Pulmonary artery endothelial cell (primary cell): ENCODE results near the gene GBE1. TPM values are rescaled to one million over a fixed set of nuclear protein-coding genes. Genes with fewer than 3 reads are reported as not detected.

Source experiments
- DNase-seq: peaks from one replicate; pipeline ENCODE4 v3.0.0-alpha.2; 2011; ENCODE audit warnings: low read depth, low spot score
- total RNA-seq: library from RNA; depleted of rRNA; stranded (reverse); fragments of >200 nt; gene quantifications from 2 replicates; pipeline ENCODE4 v1.2.3, GENCODE V29; 2014

Gene GBE1
- total RNA-seq, 1 donor from 2014 or later: 174 TPM

DNA sequence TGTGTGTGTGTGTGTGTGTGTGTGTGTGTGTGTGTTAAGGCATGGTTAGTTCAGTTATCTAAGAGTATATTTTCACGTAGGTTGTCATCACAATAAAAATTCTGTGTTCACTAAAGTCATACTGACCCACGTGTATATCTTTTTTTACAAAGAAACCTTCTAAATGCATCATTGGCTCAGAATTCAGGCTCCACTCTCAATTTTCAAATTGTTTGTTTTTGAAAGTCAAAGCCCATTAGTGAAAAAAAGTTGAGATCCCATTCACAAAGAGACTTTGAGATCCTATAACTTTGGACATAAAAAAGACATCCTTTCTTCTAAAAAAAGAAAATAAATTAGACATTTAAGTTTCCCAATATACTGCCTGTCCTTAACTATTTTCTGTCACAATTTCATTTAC is 59.3 kb downstream of the GBE1 start:
- DNase-seq: no peak

DNA sequence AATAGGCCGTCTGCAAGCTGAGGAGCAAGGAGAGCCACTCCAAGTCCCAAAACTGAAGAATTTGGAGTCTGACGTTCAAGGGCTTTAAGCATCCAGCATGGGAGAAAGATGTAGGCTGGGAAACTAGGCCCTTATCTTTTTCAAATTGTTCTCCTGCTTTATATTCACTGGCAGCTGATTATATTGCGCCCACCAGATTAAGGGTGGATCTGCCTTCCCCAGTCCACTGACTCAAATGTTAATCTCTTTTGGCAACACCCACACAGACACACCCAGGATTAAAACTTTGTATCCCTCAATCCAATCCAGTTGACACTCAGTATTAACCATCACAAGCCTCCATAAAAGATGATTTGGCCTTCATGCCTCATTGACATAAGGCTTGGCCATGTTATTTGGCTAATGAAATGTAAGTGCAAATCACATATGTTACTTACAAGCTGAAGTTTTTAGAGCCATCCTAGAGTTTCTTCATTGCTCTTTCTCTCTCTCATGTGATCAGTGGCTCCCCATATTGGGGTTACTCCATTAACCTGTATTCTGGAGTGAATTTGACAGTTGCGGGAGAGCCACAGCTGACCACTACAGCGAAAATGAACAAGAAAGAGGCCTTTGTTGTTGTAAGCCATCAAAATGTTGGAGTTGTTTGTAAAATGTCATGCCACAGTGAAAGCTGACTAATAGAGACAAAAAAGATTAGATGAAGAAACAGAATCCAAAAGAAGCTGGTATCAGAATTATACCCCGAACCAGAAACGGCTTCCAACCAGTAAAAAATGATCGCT is 61.7 kb downstream of the GBE1 start:
- no peak for DNase-seq

DNA sequence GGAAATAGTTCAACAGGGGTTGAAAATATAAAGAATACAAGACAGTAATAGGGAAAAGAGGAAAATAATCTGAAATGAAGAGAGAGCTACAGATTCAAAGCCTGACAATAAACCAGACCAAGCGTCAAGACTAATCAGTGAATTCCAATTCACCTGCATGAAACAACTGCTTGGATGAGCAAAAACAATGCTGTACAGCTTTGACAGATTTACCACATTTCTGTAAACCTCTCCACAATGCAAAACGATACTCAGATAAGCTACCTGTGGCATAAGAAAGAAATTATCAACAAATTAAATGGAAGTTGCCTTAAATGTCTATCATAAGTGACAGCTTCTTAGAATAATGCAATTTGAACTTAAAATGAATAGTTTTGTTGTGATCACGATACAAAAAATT is 65.4 kb downstream of the GBE1 start:
- DNase-seq: no peak

DNA sequence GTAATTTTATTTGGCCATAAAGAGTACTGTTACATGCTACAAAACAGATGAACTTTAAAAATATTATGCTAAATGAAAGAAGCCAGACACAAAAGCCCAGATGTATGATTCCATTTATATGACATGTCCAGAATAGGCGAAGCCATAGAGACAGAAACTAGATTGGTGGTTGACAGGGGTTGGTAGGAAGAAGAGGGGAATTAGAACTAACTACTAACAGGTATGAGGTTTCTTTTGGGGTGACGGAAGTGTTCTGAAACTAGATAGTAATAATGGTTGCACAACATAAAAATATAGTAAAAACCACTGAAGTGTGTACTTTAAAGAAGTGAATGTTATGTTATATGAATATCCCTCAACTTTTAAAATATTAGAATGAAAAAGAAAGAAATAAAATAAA is 66.1 kb downstream of the GBE1 start:
- DNase-seq: no peak

DNA sequence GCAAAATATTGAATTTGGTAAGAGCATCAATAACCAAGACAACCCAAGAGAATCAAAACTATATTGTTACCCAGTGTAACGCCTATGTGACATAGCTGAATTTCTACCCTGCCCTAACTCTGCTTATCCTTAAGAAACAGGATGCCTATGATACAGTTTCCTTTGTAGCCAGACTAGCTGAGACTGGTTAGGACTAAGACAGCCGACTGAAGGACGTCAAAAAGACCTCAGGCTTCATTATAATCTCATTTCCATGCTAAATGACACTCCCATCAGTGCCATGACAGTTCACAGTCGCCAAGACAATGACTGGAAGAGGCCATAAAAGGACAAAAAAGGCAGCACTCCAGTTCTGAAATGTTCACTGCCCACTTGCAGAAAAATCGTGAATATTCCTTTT is 66.8 kb downstream of the GBE1 start:
- DNase-seq: no peak

DNA sequence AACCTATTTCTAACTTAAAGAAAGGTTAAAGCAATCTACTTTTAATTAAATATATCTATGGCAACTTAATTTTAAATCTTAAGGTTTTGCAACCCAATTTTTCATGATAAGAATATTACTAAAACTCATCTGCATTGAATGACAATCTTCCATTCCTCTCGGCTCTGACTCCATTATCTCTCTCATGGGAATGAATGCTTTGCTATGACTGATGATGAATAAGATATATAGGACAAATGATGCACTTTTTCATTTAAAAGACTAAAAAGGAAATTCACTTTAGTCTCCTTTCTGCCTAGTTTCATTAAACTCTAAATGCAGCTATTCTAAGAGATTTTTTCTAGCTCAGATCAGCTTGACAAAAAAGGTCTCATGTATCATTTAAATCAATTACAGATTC is 68.7 kb downstream of the GBE1 start:
- no peak for DNase-seq

DNA sequence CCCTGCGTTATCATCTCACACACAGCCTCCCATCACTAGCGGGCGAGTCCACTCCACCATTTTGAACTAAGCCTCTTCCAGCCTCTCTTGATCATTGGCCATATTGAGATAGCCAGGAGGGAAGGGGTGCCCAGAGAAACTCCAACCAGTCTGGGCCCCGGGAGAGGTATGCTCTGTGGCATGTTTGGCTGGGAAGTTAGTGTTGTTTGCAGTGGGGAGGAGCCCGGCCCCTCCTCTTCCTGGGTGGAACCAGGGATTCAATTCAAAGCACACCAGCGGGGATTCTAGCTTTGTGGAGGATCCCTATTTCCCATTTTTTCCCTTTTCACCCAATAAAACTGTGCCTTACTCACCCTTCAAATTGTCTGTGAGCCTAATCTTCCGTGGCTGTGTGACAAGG is 71.8 kb downstream of the GBE1 start:
- no peak for DNase-seq

DNA sequence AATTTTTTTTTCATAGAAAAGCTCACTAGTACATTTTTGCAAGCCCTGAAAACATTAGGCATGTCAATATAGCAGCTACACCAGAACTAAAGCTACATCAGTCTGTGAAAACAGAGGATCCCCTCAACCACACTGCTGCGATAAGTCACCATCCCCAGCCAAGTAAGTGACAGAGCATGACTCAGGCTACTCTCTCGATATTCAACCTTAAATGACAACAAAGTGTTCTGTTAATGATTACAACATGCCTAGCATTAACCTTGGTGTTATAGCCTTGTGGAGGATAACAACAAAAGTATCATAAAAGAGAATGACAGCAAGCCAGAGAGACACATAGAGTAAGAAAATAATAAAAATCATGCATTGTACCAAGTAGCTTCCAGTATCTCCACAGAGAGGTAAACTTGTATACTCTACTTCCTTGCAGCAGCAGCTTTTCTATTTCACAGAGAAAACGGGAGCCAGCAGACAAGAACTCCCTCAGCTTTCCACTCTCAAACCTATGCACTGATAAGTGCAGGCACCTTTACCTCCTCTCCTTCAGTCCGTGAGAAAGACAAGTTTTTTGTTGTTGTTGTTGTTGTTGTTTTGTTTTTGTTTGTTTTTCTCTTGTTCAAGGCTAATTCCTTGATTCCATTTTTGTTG is 76.6 kb downstream of the GBE1 start:
- no peak for DNase-seq

DNA sequence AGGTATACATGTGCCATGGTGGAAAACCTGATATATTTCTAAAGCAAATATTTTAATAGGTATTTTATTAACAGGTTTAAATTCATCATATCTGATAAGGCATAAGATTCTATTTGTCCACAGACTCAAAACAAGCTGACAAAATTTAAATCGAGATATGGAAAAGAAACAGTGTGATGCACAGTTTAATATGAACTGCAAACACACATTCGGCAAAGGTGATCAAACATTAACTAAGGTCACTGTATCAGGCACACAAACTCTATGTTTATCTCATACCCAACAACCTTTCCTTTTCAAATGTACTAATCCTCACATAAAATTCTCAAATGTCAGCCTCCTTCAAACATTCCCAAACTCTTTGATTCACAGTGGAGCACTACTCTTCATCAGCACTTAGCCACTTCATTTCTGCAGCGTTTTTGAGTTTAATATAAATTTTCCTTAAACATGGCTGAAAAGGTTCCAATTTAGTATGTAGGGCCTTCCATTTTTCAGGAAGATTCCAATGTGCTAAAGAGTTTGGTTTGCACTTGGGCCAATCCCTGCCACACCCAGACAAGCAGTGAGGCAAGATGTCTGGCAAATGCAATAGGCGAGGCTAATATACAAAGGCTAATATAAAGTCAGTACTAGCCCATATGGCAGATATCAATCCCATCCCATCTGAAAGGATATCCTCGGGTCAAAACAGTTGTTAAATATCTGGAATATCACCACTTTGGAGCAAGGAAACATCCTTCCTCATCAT is 84.6 kb downstream of the GBE1 start:
- DNase-seq: no peak

DNA sequence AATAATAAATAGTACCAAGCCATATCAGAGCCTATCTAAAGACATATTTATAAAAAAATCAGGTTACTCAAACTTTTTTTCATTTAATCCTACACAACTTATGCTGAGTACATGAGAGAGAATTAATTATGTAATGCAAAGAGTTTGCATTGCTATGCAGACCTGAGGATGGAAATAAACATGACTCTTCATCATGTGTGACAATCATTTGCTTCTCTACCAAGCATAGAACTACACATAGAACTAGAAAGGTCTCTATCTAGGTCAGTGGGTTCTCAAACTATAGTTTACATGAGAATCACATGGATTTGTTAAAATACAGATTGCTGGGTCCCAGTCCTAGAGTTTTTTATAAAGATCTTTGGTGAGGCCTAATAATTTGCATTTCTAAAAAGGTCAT is 86.8 kb downstream of the GBE1 start:
- no peak for DNase-seq

DNA sequence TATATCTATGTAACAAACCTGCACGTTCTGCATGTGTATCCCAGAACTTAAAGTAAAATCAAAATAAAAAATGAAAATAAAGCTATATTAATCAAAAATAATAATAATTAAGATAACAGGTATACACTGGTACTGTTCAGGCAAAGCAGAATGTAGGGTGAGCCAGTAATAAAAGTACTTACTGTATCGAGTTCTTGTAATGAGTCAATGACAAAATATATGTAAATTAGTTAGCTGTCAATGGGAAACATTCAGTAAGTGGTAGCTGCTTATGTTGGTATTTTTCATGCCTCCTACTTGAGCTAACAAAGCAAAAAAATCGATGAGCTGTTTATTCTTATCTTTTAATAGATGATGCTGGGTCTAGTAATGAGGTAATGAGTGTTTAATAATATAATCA is 93.2 kb downstream of the GBE1 start:
- DNase-seq: no peak

DNA sequence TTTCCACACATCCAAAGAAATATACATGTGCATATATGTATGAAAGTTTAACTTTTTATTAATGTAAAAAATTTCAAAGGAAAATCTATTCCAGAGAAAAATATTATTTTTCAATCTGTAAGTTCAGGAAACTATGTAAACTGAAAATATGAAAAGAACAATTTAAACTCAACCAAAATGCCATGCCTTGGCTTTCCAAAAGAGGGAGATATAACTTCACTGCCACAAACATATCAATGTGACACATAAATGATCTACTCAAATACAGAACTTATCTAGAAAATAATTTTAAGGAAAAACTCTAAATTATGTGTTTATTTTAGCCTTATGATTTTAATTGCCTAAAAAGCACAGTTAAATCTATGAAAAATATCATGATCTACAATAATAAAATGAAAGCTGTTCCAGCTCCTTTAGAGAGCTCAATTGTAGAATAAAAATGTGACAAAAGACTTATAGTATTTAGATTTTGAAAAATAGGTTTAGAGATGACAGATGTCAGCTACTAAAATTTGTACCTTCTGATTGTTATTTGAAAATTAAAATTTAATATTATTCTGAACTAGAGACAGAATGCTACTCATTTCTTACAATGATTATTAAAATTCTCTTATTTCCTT is 94.8 kb downstream of the GBE1 start:
- DNase-seq: no peak

DNA sequence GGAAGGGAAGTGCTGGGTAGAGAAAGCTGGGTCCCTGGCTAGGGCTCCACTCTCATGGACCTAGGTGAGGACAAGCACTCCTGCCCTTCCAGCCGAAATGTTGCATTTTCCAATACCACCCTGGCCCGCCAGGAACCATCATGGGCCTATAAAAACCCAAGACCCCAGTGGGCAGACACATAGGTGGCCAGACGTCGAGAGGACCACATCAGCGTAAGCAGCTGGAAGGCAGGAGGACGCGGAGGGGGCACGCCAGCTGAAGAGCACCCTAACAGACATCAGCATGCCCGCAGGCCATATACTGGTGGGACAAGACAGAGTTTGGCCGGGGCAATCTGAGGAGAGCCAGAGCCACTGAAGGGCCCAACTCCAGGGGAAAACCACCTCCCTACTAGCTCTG is 98.3 kb downstream of the GBE1 start:
- no peak for DNase-seq

DNA sequence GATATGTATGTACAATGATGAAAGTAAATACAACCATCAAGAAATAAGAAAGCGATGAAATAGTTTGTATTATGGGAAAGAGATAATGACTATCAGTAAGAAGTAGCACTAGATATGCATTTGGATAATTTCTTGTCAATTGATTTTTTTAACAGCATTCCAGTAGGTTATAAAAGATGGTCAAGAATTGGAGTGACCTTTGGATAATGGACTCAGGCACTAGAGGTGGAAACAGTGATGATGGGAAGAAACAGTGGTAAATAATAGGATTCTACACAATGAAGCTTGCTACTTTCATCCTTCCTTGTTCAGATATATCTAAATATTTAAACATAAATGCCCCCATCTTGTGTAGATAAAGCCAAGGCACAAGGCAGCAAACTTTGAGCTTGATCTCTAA is 101.4 kb downstream of the GBE1 start:
- DNase-seq: no peak

DNA sequence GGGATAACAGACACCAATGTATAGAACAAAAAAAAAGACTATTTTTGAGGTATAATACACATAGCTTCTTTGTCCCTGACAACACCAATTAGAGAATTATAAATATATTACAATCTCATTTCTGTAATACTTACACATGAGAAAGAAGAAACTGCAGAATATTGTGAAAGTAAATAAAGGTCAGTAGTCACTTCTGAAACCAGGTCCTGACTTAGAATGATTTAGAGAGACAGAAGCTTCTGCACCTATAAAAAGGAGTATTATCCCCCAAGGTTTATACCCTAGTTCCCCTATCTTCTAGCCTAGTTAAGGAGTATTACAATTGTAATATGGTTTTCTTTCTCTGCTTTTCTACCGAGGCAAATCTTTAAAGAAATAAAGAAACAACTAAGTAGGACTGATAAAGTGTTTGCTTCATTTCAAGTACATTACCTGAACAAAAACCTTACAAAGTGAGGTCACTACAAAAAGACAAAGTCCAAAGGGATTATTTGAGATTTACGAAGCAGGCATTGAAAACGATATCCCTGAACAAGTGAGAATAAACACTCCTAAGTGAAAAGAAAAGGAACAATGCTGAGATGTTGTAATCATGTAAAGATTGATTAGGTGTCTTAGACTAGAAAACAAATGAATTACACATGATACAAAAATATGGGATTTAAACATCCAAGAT is 103.0 kb downstream of the GBE1 start:
- DNase-seq: no peak

DNA sequence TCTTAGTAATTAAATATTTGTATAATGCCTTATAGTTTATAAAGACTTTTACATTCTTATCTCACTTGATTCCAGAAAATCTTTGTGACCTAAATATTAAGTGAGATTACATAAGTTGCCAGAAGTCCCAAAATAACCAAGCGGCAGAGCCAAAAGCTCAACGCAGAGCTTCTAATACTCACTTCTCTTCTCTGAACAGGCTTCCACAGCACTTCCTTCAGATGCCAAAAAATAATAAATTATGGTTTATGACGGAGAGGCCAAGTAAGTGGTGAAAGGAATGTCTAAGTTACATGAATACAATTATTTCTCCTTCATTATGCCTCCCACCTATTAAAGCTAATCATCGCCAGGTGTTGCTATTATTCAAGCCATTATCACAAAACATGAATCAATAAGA is 110.3 kb downstream of the GBE1 start:
- no peak for DNase-seq

DNA sequence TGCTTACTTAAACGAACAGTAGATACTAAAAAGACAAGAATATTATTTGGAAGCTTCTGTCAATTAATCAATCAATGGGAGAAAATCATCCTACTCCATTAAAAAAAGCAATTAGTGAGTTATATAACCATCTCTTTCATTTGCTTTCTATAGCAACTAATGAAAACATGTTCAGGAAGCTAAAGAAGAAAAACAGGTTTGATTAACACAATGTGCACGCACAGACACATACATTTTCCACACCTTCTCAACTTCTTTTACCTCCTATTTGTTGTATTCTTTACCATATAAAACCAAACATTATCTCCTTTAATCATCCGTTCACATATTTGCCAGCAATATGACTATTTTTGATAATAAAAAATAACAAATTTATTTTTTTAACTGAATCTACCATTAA is 111.3 kb downstream of the GBE1 start:
- no peak for DNase-seq

DNA sequence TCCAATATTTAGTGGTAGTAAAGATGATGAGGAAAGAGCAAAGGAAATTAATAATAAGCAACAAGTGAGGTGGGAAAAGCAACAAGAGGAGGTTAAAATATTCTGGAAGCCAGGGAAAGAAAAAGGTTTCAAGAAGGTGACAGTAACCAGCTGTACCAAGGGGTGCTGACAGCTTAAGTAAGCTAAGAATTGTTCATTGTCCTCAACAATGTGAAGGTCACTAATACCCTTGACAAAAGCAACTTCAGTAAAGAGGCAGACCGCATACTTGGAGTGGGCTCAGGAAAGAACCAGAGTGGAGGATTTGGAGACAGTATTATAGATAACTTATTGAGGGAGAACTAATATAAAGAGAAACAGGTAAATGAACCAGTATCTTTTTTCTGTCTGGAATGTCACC is 116.2 kb downstream of the GBE1 start:
- no peak for DNase-seq

DNA sequence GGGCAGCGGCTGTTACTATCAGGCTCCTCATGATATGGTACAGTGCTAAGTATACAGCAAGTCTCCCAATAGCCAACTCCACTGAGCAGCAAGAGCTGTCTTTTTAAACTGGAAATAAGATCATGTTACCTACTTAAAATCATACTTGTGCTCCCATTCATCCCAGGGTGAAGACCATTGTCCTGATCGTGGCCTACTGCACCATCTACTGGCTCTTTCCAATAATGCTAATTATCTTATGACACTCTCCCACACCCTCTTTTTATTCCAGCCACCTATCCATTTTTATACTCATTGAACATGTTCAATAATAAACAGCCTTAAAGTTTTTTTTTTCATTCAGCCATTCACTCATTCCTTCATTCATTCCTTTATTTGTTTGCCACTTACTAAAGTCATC is 117.7 kb downstream of the GBE1 start:
- no peak for DNase-seq

DNA sequence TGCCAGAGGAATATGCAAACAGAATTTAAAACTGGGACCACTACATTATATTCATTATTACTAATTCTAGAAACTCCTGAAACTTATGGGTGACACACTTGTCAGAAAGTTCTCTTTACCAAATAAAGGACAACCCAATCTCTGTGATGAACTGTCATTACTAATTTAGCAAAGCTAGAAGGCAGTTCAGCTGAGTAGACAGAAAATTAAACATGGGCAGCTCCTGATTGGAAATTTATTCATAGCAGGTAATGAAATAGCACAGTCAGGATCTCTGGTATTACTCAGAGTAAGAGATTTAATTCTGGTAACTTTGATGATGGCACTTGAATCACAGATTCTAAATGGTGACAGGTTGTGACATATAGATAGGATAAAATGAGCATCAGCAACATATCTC is 123.0 kb downstream of the GBE1 start:
- no peak for DNase-seq

DNA sequence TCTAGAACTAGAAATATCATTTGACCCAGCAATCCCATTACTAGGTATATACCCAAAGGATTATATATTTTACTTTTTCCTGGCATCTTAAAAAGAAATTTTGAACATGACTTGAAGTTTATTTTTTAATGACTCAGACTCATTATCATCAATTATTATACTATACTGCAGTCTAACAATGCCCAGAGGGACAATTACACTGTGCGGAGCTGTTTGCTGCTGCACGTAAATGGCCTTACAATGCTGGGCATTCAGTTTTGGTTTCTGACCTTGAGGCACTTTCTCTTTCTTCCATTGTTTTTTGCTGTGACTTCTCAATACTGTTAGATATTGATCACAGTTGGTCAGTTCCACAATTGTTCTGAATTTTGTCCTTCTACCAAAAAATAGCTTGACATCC is 128.8 kb downstream of the GBE1 start:
- DNase-seq: no peak

DNA sequence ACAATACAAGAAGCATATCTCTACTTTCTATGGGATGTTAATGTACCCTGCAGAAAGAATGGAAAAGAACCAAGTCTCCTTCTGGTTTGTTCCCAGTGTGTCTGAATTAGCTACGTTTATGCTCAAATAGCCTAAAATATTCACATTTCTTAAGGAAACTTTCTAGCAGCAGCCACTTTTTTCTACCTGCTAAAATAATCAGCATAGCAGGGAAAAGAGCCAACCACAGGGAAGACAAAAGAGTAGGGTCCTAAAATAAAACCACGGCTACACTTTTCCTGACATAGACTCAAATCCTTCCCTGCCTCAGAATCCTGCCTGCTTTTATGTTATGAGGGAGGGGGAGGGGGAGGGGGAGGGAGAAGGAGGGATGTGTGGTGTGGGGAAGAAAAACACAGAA is 136.7 kb downstream of the GBE1 start:
- DNase-seq: no peak
